Thoracic aorta endothelial cell (primary cell): ENCODE measurements around the gene EIF2B4. TPM values are rescaled to one million over a fixed set of nuclear protein-coding genes. Genes with fewer than 3 reads are reported as not detected.

Experiments
- total RNA-seq: library from RNA; depleted of rRNA; stranded (reverse); fragments of >200 nt; gene quantifications from 2 replicates; pipeline ENCODE4 v1.2.3, GENCODE V29; 2012

Gene EIF2B4
- total RNA-seq: 32.6 and 34.1 TPM in 2 replicates

GRCh38 chr2:27370026-27370815, at the start of gene EIF2B4, which contains the start of gene SNX17:
TSS of gene EIF2B4 (minus strand) at chr2:27370338. CDS start at chr2:27370314, 24 bp downstream.
TSS of gene SNX17 (plus strand) at chr2:27370616. CDS start at chr2:27370744, 128 bp downstream.

GRCh38 chr2:27409321-27410073, 39.4 kb upstream of the EIF2B4 start, which contains the start of gene PPM1G:
TSS of gene PPM1G (minus strand) at chr2:27409591. CDS start at chr2:27409422, 169 bp downstream.

DNA sequence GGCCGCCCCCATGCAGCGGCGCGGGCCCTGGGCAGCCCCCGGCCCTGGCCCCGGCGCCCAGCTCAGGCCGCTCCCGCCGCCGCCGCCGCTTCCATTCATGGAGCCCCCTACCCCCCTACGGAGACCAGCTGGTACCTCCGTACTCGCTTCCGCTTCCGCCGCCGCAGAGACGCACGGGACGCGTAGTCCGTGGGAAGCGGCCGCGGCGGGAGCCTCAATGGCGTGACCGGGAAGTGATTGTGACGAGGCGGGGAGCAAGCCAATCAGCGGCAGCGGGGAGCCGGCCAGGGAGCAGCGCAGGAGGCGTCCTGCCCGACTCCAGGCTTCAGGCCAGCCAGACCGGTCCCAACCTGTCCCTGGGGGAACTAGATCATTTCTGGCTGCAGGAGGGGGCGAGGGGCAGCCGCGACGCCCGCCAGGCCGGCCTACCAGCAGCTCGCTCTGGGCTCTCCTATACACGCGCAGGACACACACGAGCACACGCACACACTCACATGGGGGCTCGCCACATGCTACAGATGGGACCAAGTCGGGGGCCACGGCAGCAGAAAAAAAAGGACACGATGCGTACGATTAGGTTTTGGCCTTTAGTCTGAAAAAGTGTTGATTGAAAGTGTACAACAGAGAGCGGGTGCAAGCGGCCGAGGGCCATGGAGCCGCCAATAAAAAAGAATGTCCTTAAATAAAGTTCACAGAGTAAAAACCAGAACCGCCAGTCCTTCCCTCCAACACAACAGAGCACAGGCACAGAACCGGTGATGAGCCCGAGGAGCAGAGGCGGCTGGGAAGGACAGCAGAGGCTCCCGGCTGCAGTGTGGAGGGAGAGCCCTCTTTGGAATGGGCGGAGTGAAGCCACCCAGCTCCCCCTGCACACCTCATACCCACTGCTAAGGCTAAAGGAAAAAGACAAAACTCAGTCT, 10.7 kb upstream of the EIF2B4 start, which contains the start of gene ZNF513:
TSS of gene ZNF513 (minus strand) at position 109 of the 920 bp plus-strand sequence. CDS start 208 bp downstream, outside the sequence.

DNA sequence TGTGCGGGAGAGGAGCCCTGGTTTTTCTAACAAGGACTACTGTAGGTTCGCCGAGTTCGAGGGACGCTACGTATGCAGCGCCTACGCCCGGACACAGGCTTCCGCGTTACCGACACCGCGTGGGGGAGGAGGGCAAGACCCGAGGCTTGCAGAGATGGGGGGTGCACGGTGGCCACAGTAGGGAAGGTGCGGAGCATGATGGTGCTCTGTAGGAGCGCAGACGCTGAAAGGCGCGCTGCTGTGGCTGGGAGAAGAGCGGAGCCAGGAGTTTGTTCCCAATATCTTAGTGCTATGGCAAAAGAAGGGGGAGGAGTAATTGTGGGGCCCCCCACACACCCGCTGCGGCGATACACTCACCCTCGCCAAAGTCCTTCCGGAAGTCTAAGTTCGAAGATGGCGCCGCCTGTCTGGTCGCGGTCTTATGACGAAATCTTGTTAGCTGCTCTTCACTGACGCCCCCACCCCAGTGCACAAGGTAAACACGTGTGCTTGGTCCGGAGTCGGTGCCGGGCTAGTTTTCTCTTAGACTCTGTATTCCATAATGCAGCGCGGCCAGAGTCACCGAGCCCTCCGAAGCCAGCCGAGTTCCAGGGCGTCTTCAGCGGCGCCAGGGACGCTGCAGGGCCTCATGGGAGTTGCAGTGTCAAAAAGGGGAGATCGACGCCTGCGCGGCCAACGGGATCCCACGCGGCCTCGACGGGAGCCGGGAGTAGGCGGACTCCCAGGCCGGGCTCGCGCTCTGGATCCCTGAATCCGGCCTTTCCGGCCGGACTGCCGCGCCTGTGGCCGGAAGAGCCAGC, 13.6 kb downstream of the EIF2B4 start, which contains the start of gene GTF3C2:
TSS of gene GTF3C2 (minus strand) at position 383 of the 800 bp plus-strand sequence. CDS start 13,210 bp downstream, outside the sequence.

DNA sequence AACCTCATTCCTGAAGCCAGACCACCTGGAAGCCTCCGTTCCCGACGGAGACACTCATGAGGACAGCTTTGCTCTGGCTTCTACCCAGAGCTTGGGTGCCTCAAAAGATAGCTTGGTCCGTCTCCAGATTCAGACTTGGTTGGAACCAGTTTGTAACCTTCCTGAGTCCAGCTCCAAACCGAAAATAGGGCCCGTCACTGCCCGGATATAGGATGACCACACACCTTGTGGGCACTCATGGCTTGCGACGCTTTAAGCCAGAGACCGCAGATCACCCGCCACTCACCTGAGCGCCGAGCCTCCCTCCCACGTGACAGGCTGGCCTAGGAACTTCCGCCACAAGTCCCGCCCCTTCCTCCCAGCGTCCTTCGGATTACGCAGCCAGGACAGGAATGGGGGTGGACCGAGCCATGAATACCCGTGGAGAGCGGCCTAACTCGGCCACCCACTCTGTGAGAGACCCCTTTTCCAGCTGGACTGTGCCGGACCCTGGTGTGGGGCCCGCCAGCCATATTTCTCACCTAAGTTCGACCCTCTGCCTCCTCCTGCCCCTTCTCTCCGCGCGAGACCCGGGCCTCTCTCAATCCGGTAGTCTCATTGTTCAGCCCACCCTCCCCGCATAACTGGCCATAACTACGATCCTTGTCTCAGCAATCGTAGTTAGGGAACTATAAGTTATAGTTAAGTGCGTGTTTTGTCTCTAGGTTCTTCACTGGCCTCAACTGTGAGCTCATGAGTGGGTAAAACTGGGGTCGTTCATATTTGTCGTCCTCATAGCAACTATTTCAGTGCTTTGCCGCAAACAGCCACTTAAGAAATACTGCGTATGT, 47.2 kb downstream of the EIF2B4 start, which contains the start of gene MPV17:
TSS of gene MPV17 (minus strand) at position 332 of the 830 bp plus-strand sequence. CDS start 580 bp downstream, outside the sequence.

Other genes with a start within 250 kb of the EIF2B4 start
- 0.13 TPM in 1 of 2 replicates, not detected in the other for gene ABHD1, start 246.5 kb downstream of the EIF2B4 start, total RNA-seq
- gene PREB, start 235.7 kb downstream of the EIF2B4 start, total RNA-seq: 38.4 and 42.0 TPM in 2 replicates
- not detected in 2 replicates for gene PRR30, start 230.9 kb downstream of the EIF2B4 start, total RNA-seq
- not detected in 2 replicates for gene TCF23, start 221.3 kb downstream of the EIF2B4 start, total RNA-seq
- 84.8 and 101 TPM in 2 replicates for gene ATRAID, start 158.3 kb downstream of the EIF2B4 start, total RNA-seq
- 41.8 and 50.3 TPM in 2 replicates for gene SLC5A6, start 158.1 kb downstream of the EIF2B4 start, total RNA-seq
- 46.7 and 70.7 TPM in 2 replicates for gene CAD, start 153.0 kb downstream of the EIF2B4 start, total RNA-seq
- 0.36 TPM in 1 of 2 replicates, not detected in the other for gene SLC30A3, start 107.3 kb downstream of the EIF2B4 start, total RNA-seq
- gene DNAJC5G, start 94.9 kb downstream of the EIF2B4 start, total RNA-seq: not detected in 2 replicates
- not detected in 2 replicates for gene TRIM54, start 87.9 kb downstream of the EIF2B4 start, total RNA-seq
- 0.13 and 0.36 TPM in 2 replicates for gene UCN, start 61.9 kb downstream of the EIF2B4 start, total RNA-seq
- gene MPV17, start 47.2 kb downstream of the EIF2B4 start, total RNA-seq: 52.3 and 60.1 TPM in 2 replicates
- gene GTF3C2, start 13.6 kb downstream of the EIF2B4 start, total RNA-seq: 45.1 and 51.3 TPM in 2 replicates
- 106 and 126 TPM in 2 replicates for gene SNX17, start 278 bp upstream of the EIF2B4 start, total RNA-seq
- 7.4 and 10.7 TPM in 2 replicates for gene ZNF513, start 10.4 kb upstream of the EIF2B4 start, total RNA-seq
- gene PPM1G, start 39.3 kb upstream of the EIF2B4 start, total RNA-seq: 133 and 134 TPM in 2 replicates
- gene NRBP1, start 58.3 kb upstream of the EIF2B4 start, total RNA-seq: 116 and 119 TPM in 2 replicates
- gene KRTCAP3, start 72.0 kb upstream of the EIF2B4 start, total RNA-seq: 0.53 and 0.57 TPM in 2 replicates
- gene IFT172, start 119.4 kb upstream of the EIF2B4 start, total RNA-seq: 25.4 and 25.9 TPM in 2 replicates
- gene FNDC4, start 124.9 kb upstream of the EIF2B4 start, total RNA-seq: 17.3 and 18.1 TPM in 2 replicates
- 9.2 and 9.6 TPM in 2 replicates for gene GCKR, start 126.5 kb upstream of the EIF2B4 start, total RNA-seq
- 61.0 and 66.8 TPM in 2 replicates for gene ZNF512, start 212.7 kb upstream of the EIF2B4 start, total RNA-seq